GM06990 (cell line): ENCODE measurements around the gene TRIM15.

ENCODE experiments used
- DNase-seq: peaks from one replicate; pipeline ENCODE4 v3.0.0-alpha.2; 2011; ENCODE audit not compliant: insufficient read length; ENCODE audit errors: extremely low read depth
- H3K27me3 ChIP-seq: replicated peaks from 2 replicates; pipeline ENCODE4 v1.6.0; 2011; ENCODE audit warnings: low read length; ENCODE audit not compliant: control insufficient read depth, insufficient read depth
- H3K36me3 ChIP-seq: 2 replicates; pipeline ENCODE4 v1.5.1; 2011; ENCODE audit warnings: low read length; ENCODE audit not compliant: control insufficient read depth, insufficient read depth
- H3K4me3 ChIP-seq: replicated peaks from 2 replicates; pipeline ENCODE4 v1.5.1; 2011; ENCODE audit warnings: low read depth, mild to moderate bottlenecking, control low read depth, low read length
- CTCF ChIP-seq: IDR thresholded peaks from 2 replicates; pipeline ENCODE4 v1.5.1; 2011; ENCODE audit warnings: low read length, control low read depth, mild to moderate bottlenecking, inconsistent platforms; ENCODE audit not compliant: insufficient read depth, poor library complexity, severe bottlenecking

The TRIM15 gene

GRCh38 chr6:30169658-30170614 is 6.6 kb downstream of the TRIM15 start:
- no peaks in the 10 kb centered on the region for H3K36me3 ChIP-seq
- no peaks in the 10 kb centered on the region; the same call in none of the 2 replicates for H3K27me3 ChIP-seq
- TF ChIP-seq CTCF, result peak; percentile 79
- no peak overlapping the region for H3K4me3 ChIP-seq
- DNase-seq, result no peak

- H3K36me3 ChIP-seq, result no peaks in the 10 kb centered on the region
- no peaks in the 10 kb centered on the region; the same call in none of the 2 replicates for H3K27me3 ChIP-seq
- DNase-seq, result no peak
- TF ChIP-seq CTCF, result no peak
- H3K4me3 ChIP-seq, result no peak overlapping the region
Measured at GRCh38 chr6:30171677-30172471, 8.5 kb downstream of the TRIM15 start.

- no peak for TF ChIP-seq CTCF
- no peak overlapping the region for H3K4me3 ChIP-seq
- no peaks in the 10 kb centered on the region; the same call in none of the 2 replicates for H3K27me3 ChIP-seq
- H3K36me3 ChIP-seq, result no peaks in the 10 kb centered on the region
- DNase-seq, result no peak
Measured at GRCh38 chr6:30172681-30173080, 9.3 kb downstream of the TRIM15 start.

- H3K27me3 ChIP-seq, result no peaks in the 10 kb centered on the region; the same call in none of the 2 replicates
Measured at GRCh38 chr6:30175765-30176164, 12.4 kb downstream of the TRIM15 start.

GRCh38 chr6:30178837-30179236 is 15.5 kb downstream of the TRIM15 start:
- Histone ChIP-seq H3K4me3 (no peak overlapping the region), H3K27me3 (no peaks in the 10 kb centered on the region; the same call in 1 of the 2 replicates), H3K36me3 (no peaks in the 10 kb centered on the region)
- no peak for TF ChIP-seq CTCF
- no peak for DNase-seq

More at GRCh38 chr6:30175765-30176164, 12.4 kb downstream of the TRIM15 start:
- Histone ChIP-seq H3K4me3 (no peak overlapping the region), H3K36me3 (no peaks in the 10 kb centered on the region)
- TF ChIP-seq CTCF, result no peak
- no peak for DNase-seq
